GM18505 (cell line): Measurements from ENCODE around the gene LMAN2L.

Experiments used
- ATAC-seq: cut with Tn5 transposase; IDR thresholded peaks from one replicate; pipeline ENCODE4 v1.9.1; 2021; ENCODE audit not compliant: unreplicated experiment
- POLR2A ChIP-seq: IDR thresholded peaks from 4 replicates; pipeline ENCODE4 v1.6.1; 2011; ENCODE audit warnings: borderline replicate concordance; ENCODE audit not compliant: insufficient read depth, insufficient read length; ENCODE audit errors: extremely low read depth

The LMAN2L gene

DNA sequence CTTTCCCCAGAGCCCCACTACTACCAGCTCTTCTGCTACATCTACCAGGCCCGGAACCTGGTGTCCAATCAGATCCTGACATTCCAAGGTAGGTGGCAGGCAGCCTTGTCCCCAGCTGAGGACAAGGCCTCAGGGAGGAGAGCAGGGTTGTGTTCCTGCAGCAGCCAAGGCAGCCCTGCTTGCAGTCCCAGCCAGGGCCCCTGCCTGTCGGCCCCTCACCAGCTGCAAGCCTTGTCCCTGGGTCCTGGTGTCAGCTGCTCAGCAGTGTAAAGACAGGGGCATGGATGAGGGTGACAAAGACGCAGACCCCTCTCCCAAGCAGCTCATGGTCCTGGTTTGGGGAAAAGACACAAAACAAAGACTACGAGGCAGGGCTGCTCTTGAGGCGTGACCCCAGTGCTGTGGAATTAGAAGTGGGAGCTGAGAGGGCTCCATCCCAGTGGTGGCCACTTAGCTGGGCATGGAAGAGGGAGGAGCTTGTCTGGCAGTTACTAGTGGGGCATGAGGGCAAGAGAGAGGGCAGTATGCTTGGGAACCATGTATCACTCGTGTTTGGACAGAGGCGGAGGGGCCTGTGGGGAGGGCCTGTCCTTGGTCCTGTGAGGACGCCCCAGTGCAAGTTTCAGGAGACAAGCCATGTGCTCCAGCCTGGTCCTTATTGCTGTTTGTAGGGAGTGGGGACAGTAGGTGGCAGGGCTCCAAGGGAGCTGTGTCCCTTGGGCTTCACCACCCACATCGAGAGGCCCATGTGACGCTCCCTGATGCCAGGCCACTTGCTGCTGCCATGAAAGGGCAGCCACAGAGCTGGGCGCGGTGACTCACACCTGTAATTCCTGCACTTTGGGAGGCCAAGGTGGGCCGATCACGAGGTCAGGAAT is 47.5 kb downstream of the LMAN2L start:
- TF ChIP-seq POLR2A = no peak
- no peak for ATAC-seq

DNA sequence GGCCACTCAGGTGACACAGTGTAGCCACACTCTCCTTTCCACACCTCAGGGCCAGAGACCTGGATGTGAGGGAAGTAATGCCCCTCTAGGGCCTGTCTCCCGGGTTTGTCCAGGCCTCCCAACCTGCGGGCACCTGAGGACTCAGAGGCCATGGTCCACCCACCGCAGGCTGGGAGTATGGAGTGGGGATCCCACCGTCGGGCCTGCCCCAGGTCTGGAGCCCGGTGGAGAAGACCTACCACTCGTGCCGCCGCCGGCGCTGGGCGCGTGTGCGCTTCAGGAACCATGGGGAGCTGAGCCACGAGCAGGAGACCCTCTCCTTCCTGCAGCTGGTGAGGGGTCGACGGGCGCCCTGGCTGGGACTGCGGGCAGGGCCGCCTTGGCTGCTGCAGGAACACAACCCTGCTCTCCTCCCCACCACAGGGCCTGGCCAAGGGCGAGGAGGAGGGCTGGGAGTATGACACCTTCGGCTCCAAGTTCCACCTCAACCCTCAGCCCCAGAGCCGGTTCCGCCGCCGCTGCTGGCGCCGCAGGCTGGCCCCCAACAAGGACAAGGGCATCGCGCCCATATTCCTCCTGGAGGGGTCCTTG is 48.7 kb downstream of the LMAN2L start:
- no peak for ATAC-seq
- TF ChIP-seq POLR2A = no peak

DNA sequence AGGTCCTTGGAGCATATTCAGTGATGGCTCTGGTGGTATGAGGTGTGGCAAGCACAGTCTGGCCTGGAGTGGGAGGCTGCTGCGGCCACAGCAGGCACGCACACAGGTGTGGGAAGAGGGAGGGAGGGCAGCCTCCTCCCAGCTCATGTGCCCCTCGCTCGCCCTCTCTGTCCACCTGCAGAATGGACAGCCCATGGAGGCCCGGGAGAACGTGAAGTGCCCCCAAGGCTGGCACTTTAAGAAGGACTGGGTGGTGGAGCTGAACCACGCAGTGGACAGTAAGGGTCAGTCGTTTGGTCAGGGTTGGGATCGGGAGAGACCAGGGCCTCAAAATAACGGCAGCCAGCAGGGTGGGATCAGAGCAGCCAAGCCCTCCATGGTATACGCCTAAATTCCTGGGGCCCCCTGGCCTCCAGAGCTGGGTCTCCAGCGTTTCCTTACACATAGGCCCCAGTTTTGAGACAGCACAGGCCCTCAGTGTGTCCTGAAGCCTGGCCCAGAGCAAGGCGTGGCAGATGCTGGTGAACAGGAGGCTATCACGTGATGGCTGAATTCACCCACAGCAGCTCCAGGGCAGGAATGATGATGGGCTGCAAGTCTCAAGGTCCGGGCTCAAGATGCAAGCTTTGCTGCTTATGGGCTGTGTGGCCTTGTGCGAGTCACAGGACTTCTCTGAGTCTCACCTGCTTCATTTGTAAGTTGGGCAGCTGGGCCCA is 49.4 kb downstream of the LMAN2L start:
- no peak for ATAC-seq
- no peak for TF ChIP-seq POLR2A

DNA sequence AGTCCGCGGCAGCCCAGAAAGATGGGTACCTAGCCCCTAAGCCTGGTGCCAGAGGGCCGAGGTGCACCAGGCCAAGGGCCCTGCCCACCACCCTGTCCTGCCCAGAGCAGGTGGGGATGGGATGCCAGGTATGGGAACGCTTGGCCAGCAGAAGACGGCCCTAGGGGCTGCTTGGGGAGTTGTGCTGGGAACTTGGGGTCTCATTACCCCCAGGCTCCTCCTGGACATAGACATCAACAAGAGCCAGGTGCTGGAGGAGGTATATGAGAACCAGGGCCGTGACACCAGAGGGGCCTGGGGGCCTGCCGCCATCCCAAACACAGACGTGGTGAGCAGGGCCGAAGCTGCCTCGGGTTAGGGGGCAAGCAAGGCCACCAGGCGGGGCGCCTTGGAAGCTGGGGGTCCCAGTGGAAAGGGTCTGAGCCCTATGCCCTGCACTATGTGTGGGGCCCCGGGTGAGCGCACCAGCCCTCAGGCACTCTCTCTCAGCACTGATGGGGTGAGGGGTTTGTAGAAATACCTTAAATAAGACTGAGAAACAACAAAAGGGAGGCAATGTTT is 50.4 kb downstream of the LMAN2L start:
- no peak for ATAC-seq
- TF ChIP-seq POLR2A = no peak

DNA sequence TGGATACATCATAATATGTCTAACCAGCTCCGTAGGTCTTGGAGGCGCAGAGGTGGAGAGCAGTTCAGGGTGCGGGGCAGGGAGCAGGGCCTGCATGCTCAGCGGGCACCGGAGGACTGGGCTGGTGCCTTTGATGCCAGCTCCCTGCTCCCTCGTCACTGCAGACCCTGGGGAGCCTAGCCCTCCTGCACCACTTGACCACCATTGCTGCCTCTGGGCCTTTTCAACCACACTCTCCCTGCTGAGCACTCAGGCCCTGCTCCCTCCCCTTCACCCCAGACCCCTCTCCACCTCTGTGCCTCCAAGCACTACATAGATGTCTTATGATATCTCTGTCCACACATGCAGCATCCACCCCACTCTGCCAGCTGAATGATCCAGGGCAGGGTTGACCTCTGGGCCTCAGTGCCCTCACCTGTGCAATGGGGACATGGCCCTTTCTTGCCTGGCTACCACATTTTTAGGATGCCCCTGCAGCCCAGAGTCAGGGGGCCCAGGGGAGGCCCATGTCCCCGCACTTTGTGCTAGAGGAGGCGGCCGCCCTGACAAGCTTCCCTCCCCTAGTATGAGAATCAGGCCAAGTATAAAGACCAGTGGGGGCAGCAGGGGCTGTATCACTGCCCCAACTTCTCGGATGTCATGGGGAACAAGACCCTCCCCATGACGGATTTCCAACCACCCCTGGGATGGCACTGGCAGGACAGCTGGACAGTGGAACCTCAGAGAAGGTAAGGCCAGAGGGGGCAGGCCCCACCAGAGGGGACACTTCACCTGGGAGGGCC is 51.0 kb downstream of the LMAN2L start:
- no peak for TF ChIP-seq POLR2A
- ATAC-seq = no peak

DNA sequence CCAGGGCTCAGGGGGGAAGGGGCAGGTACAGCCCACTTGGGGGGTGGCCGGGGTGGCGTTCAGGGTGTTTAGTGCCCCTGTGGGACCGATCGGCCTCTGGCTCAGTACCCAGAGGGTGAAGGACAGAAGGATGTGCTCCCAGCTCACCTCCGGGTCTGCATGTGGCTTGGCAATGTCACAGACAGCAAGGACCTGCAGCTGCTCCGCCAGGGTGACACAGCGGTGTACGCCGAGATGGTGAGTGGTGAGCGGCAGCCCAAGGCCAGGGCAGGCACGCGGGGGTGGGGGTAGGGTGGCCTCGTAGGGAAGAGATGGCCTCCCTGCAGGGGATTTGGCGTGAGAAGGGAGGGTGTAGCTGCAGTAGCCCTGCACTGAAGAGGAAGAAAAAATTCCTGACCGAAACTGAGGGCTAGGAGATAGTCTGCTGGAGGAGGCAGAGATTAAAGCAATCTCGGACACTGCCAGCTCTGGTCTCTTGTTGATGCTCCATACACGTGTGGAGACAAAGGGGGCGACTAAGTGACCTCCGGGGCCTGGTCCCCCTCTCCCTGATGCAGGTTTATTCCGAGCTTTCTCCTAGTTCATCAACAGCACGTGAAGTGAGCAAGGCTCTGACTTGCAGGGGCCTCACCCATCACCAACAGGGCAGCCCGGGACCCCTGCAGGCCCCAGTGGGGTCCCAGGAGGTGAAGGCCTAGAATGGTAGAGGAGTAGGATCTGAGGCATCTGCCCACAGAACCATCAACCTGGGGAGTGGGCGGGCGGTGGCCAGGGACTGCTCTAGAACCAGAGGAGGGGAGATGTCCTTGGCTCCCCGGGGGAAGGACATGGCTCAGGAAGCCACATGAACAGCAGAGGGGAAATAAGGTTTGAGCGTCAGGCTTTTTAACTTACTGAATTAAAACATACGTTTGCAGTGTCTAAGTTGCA is 51.9 kb downstream of the LMAN2L start:
- no peak for ATAC-seq
- no peak for TF ChIP-seq POLR2A

DNA sequence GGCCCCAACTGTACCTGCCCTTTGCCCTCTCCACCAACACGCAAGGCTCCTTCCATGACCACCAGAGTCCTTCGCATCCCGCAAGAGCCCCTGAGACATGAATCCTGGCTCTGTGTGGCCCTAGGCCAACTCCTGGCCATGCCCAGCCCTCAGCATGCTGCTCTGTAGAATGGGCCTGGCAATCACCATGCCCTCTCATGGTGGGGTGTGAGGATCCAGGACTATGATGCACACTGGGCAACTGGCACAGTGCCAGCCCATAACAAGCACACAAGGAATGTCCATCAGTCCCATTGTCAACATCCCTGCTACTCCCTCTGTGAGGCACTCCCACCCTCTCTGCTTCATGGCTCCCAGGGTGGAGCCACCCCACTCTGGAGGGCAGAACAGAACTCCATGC is 52.6 kb downstream of the LMAN2L start:
- ATAC-seq = no peak
- no peak for TF ChIP-seq POLR2A

DNA sequence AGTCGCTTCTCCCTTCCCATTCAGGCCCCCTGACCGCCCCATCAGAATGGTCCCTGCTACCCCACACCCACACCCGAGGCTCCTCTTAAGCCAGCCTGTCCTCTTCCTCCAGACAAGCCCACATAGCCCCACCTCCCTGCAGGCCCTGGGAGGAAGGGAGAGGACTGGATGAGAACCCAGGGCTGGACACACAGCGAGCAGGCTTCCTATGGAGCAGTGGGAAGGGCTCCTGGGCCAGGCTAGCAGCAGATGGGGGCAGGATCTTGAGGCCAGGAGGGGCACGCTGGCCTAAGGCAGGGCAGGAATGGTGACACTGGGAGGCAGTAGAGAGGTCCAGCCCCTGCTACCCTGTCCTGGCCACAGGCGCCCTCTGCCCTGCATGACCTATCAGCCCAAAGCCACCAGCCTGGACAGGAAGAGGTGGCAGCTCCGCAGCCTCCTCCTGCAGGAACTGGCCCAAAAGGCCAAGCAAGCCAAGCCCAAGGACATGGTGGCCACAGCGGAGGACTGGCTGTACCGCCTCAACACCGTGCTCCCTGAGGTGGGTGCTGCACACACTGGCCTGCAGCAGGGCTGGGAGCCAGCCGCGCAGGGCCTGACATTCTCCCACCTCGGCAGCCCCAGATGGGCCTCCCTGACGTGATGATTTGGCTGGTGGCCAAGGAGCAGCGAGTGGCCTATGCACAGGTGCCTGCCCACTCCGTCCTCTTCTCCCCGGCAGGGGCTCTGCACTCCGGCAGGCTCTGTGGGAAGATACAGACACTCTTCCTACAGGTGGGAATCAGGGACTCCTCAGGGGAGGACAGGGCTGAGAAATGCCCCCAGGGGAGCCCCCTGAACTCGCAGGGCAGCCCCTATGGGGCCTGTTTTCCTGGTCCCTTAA is 54.0 kb downstream of the LMAN2L start:
- no peak for TF ChIP-seq POLR2A
- ATAC-seq = no peak

DNA sequence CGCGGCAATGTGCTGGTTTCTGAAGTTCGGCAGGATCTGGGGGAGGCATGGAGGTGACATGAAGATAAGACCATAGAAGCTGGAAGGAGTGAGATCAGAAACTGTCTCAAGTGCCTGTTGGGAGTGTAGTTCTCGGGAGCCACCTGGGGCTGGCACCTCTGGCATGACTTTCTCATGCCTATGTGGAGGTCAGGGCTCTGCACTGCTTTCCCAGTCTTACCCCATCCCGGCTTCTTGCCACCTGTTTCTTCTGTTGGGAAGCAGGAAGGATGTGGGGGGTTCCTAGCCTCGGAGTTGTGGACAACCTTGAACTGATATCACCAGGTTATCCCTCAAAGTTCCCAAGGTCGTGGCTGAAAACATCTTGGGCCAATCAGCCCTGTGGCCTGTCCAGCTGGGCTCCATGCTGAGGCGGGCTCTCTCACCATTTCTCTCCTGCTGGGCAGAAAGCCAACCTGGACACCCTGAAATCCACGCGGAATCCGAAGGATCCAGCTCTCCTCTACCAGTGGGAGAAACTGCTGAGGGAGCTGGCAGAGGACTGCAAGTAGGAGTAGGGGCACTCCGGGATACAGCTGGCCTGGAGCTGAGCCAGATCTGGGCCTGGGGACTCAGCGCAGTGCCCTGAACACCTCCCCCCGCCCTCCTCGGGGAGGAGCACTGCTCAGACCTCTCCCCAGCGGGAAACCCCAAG is 54.8 kb downstream of the LMAN2L start:
- TF ChIP-seq POLR2A = no peak
- ATAC-seq = no peak

DNA sequence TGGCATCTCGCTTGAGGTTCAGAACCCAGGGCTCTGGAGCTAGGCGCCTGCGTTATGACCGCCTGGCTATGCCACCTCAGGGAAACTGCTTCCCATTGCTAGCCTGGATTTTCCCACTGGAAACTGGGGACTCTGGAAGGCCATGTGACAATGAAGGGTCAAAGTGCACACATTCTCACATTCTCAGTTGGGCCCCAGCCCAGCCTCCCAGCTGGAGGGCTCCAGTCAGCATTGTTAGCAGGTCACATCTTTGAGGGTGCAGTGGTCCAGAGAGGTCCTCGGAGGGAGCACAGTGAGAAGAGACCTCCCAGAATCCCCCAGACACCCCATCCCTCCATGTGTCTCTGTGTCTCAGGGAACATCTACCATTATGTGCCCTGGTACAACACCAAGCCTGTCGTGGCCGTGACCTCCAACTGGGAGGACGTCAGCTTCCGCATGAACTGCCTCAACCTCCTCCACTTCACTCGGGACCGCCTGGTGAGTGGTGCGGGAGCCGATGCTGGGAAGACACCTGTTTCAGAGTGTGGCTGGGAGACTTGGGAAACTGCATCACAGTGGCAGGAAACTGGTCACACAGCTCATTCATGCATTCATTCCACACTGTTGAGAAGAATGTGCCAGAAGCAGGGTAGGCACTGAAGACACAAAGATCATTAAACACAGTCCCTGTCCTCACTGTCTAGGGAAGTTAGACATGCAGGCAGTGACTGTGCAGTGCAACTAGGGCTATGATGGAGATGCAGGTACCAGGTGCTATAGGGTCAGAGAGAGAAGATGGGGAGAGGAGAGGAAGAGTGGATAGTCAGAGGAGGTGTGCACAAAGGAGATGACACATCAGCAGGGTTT is 55.7 kb downstream of the LMAN2L start:
- no peak for TF ChIP-seq POLR2A
- ATAC-seq = no peak

DNA sequence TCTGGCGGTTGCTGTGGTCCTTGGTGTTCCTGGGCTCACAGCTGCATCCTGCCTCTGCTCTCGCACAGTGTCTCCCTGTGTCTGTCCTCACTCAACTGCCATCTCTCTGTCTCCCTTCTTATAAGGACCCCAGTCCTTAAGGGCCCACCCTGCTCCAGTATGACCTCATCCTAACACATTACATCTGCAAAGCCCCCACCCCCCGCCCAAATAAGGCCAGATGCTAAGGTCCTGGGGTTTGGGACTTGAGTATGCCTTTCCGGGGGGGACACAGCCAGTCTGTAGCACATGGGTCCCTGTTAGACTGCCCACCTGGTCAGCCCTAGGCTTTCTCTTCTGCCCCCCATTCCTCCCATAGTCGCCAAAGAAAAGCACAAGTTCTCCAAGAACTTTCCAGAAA is 56.6 kb downstream of the LMAN2L start:
- TF ChIP-seq POLR2A = no peak
- ATAC-seq = no peak
